Aorta (tissue), 5 donors: Measurements from ENCODE around the gene MMEL1. TPM values are rescaled to one million over a fixed set of nuclear protein-coding genes. Genes with fewer than 3 reads are reported as not detected.
"Not testable (repeated sequence)": the region's sequence is repeated elsewhere in the genome, so short reads cannot be mapped to it uniquely, and the experiment has no call there.

Source experiments
- ATAC-seq: fragments of 200-7000 bp; cut with Tn5 transposase; one replicate; pipeline ENCODE4 v1.9.1; 2022; ENCODE audit warnings: moderate library complexity; ENCODE audit not compliant: low FRiP score
- DNase-seq, 2 donors: peaks; one replicate each; pipeline ENCODE4 v3.0.0-alpha.2; 2020
- H3K27ac ChIP-seq, 2 donors: one replicate each; pipeline ENCODE4 v1.5.1; 2013; ENCODE audit warnings: low read length in 2 of 2, mild to moderate bottlenecking in 2 of 2, moderate library complexity in 2 of 2, control low read depth in 1 of 2, inconsistent platforms in 1 of 2, low read depth in 1 of 2
- H3K27me3 ChIP-seq, 2 donors: one replicate each; pipeline ENCODE4 v1.6.1; 2013; ENCODE audit warnings: control low read depth in 1 of 2, low read length in 1 of 2, mild to moderate bottlenecking in 1 of 2, moderate library complexity in 1 of 2; ENCODE audit not compliant: insufficient read depth in 2 of 2, control insufficient read depth in 1 of 2
- H3K36me3 ChIP-seq, 2 donors: one replicate each; pipeline ENCODE4 v1.6.1; 2013; ENCODE audit warnings: control low read depth in 1 of 2, low read length in 1 of 2, mild to moderate bottlenecking in 1 of 2; ENCODE audit not compliant: insufficient read depth in 2 of 2, control insufficient read depth in 1 of 2
- H3K4me1 ChIP-seq, 2 donors: one replicate each; pipeline ENCODE4 v1.6.1; 2013; ENCODE audit warnings: low read length in 2 of 2, control low read depth in 1 of 2, mild to moderate bottlenecking in 1 of 2, moderate library complexity in 1 of 2; ENCODE audit not compliant: insufficient read depth in 2 of 2, control insufficient read depth in 1 of 2
- H3K4me3 ChIP-seq, 2 donors: one replicate each; pipeline ENCODE4 v1.5.1; 2013; ENCODE audit warnings: low read length in 2 of 2, control low read depth in 1 of 2, mild to moderate bottlenecking in 1 of 2
- H3K9me3 ChIP-seq: one replicate; pipeline ENCODE4 v1.6.1; 2013; ENCODE audit warnings: mild to moderate bottlenecking, low read length; ENCODE audit not compliant: control insufficient read depth
- WGBS, 2 donors: extraction: QIAGEN DNeasy Blood & Tissue Kit; methylation state at CpG; one replicate each; pipeline ENCODE4 v1.1.7; 2013; 5-methylcytosine and 5-hydroxymethylcytosine counted together
- intact Hi-C, 2 donors: fragments of 100-400 bp; cut with DNase I; formaldehyde crosslinking; loops; one replicate each; pipeline versions ENCODE4 v1.14.2 to v1.15.0; 2022
- polyA plus RNA-seq, 2 donors: library from polyadenylated mRNA; stranded (reverse); fragments of 200-250 nt; gene quantifications; one replicate each; pipeline ENCODE4 v1.2.3, GENCODE V29; 2013
- total RNA-seq, 2 donors: library from RNA; stranded (reverse); fragmentation: NEBNext Ultra II Directional; extraction: Animal tissue kit (Norgen Biotek cat#: 25700); gene quantifications; one replicate each; pipeline ENCODE4 v1.2.1, GENCODE V29; 2021
- donor health status: healthy with polysubstance abuse.
- donor health status: Bipolar disorder and iron deficiency.
- donor health status: DM: no; HTN: no; CAD: no.
- donor health status: DM: no; HTN: no; CAD: no.
- donor health status: DM: yes; HTN: yes; CAD: no.

MMEL1 gene
- total and polyA plus RNA-seq, 4 donors, result 0.63 to 2.4 (median 1.4) TPM

GRCh38 chr1:2568187-2568816 is 64.5 kb downstream of the MMEL1 start:
- H3K4me3 ChIP-seq, H3K36me3 ChIP-seq, DNase-seq, H3K27ac ChIP-seq, H3K27me3 ChIP-seq, H3K9me3 ChIP-seq, intact Hi-C loops, H3K4me1 ChIP-seq: not testable (repeated sequence)
- 55 to 60% methylated on average over 5 to 14 of the region's 17 CpGs for WGBS, 2 donors
- ATAC-seq, result peak; percentile 4

GRCh38 chr1:2567083-2567679 is 65.6 kb downstream of the MMEL1 start:
- H3K36me3 ChIP-seq, result no peaks in the 10 kb centered on the region
- DNase-seq (no peak), ATAC-seq (no peak)
- no peak overlapping the region for H3K27ac ChIP-seq
- no peak overlapping the region for H3K4me3 ChIP-seq
- WGBS, 2 donors, result 84 to 88% methylated on average over 14 to 16 of the region's 16 CpGs
- no peaks in the 10 kb centered on the region for H3K27me3 ChIP-seq
- no peaks in the 10 kb centered on the region for H3K9me3 ChIP-seq
- no peaks in the 10 kb centered on the region for H3K4me1 ChIP-seq
- intact Hi-C loops, result no loop called here

- H3K4me3 ChIP-seq, result no peak overlapping the region
- no peaks in the 10 kb centered on the region for H3K36me3 ChIP-seq
- no peaks in the 10 kb centered on the region for H3K27me3 ChIP-seq
- intact Hi-C loops, result no loop called here
- ATAC-seq, result no peak
- no peaks in the 10 kb centered on the region for H3K4me1 ChIP-seq
- DNase-seq, result no peak
- no peaks in the 10 kb centered on the region for H3K9me3 ChIP-seq
- 72 to 80% methylated on average over 34 of the region's 34 CpGs for WGBS, 2 donors
- no peak overlapping the region for H3K27ac ChIP-seq
Observed at GRCh38 chr1:2566101-2567045, 66.4 kb downstream of the MMEL1 start.

- H3K27me3 ChIP-seq, result no peaks in the 10 kb centered on the region
- no peak overlapping the region for H3K27ac ChIP-seq
- no peaks in the 10 kb centered on the region for H3K36me3 ChIP-seq
- intact Hi-C loops, result no loop called here
- H3K4me3 ChIP-seq, result no peak overlapping the region
- H3K4me1 ChIP-seq, result no peaks in the 10 kb centered on the region
- no peak for DNase-seq
- 59 to 63% methylated on average over 14 of the region's 14 CpGs for WGBS, 2 donors
- H3K9me3 ChIP-seq, result no peaks in the 10 kb centered on the region
- ATAC-seq, result no peak
Observed at GRCh38 chr1:2564815-2565374, 67.9 kb downstream of the MMEL1 start.

GRCh38 chr1:2564006-2564814 is 68.6 kb downstream of the MMEL1 start:
- intact Hi-C loops, result no loop called here
- DNase-seq, result no peak
- Histone ChIP-seq H3K4me1 (no peaks in the 10 kb centered on the region), H3K36me3 (no peaks in the 10 kb centered on the region), H3K4me3 (no peak overlapping the region), H3K27me3 (no peaks in the 10 kb centered on the region), H3K9me3 (no peaks in the 10 kb centered on the region), H3K27ac (no peak overlapping the region)
- 83 to 88% methylated on average over 20 of the region's 20 CpGs for WGBS, 2 donors
- ATAC-seq, result no peak

- WGBS, 2 donors, result 91 to 92% methylated on average over 17 to 18 of the region's 18 CpGs
- no peak overlapping the region for H3K4me3 ChIP-seq
- ATAC-seq (no peak), DNase-seq (no peak)
- no peaks in the 10 kb centered on the region for H3K4me1 ChIP-seq
- H3K27me3 ChIP-seq, result no peaks in the 10 kb centered on the region
- H3K9me3 ChIP-seq, result no peaks in the 10 kb centered on the region
- H3K36me3 ChIP-seq, result no peaks in the 10 kb centered on the region
- intact Hi-C loops, result no loop called here
- no peak overlapping the region for H3K27ac ChIP-seq
Observed at GRCh38 chr1:2563205-2563604, 69.6 kb downstream of the MMEL1 start.

GRCh38 chr1:2561898-2562895 is 70.6 kb downstream of the MMEL1 start:
- Histone ChIP-seq H3K27ac (no peak overlapping the region), H3K36me3 (no peaks in the 10 kb centered on the region), H3K4me3 (no peak overlapping the region), H3K9me3 (no peaks in the 10 kb centered on the region), H3K4me1 (no peaks in the 10 kb centered on the region), H3K27me3 (no peaks in the 10 kb centered on the region)
- intact Hi-C loops, result no loop called here
- no peak for DNase-seq
- ATAC-seq, result no peak
- 89% methylated on average over 24 of the region's 24 CpGs for WGBS, 2 donors
